KMS-11 (cell line): ENCODE results near the gene UBIAD1.

Experiments used
- H2AFZ ChIP-seq: fragments of 200-600 bp; sonication (generic); 2 replicates; pipeline ENCODE4 v1.6.1; 2016; ENCODE audit warnings: antibody characterized with exemption, mixed run types, low read depth
- H3K27ac ChIP-seq: fragments of 200-600 bp; sonication (generic); 2 replicates; pipeline ENCODE4 v1.6.1; 2016; ENCODE audit warnings: mild to moderate bottlenecking, mixed run types
- H3K27me3 ChIP-seq: fragments of 200-600 bp; sonication (generic); 2 replicates; pipeline ENCODE4 v1.6.1; 2017; ENCODE audit warnings: mild to moderate bottlenecking, low read depth, mixed run types, moderate library complexity; ENCODE audit not compliant: insufficient read depth
- H3K36me3 ChIP-seq: fragments of 200-600 bp; sonication (generic); 2 replicates; pipeline ENCODE4 v1.6.1; 2017; ENCODE audit warnings: mild to moderate bottlenecking, mixed run types; ENCODE audit not compliant: insufficient read depth
- H3K4me1 ChIP-seq: fragments of 200-600 bp; sonication (generic); 2 replicates; pipeline ENCODE4 v1.6.1; 2016; ENCODE audit warnings: mild to moderate bottlenecking, low read depth, mixed run types; ENCODE audit not compliant: poor library complexity, severe bottlenecking
- H3K4me2 ChIP-seq: fragments of 200-600 bp; sonication (generic); 2 replicates; pipeline ENCODE4 v1.7.0; 2016; ENCODE audit warnings: mild to moderate bottlenecking, mixed run types
- H3K4me3 ChIP-seq: fragments of 200-600 bp; sonication (generic); IDR thresholded peaks from 2 replicates; pipeline ENCODE4 v1.6.1; 2017; ENCODE audit warnings: low read depth, low read length, mixed read lengths; ENCODE audit not compliant: insufficient read depth
- H3K79me2 ChIP-seq: fragments of 200-600 bp; sonication (generic); 2 replicates; pipeline ENCODE4 v1.6.1; 2016; ENCODE audit warnings: low read depth, mixed run types; ENCODE audit not compliant: insufficient read depth
- H3K9ac ChIP-seq: fragments of 200-600 bp; sonication (generic); 2 replicates; pipeline ENCODE4 v1.6.1; 2016; ENCODE audit warnings: mild to moderate bottlenecking, mixed run types
- H4K20me1 ChIP-seq: fragments of 200-600 bp; sonication (generic); 2 replicates; pipeline ENCODE4 v1.6.1; 2016; ENCODE audit warnings: mild to moderate bottlenecking, mixed run types; ENCODE audit not compliant: insufficient read depth
- TF ChIP-seq, protein P1 (sequence below): fragments of 200-600 bp; sonication (generic); conservative IDR thresholded peaks from 2 replicates; pipeline ENCODE4 v1.6.1; 2017; ENCODE audit warnings: low read depth, mild to moderate bottlenecking, antibody characterized with exemption, low read length, moderate library complexity, mixed read lengths

UBIAD1 gene

DNA sequence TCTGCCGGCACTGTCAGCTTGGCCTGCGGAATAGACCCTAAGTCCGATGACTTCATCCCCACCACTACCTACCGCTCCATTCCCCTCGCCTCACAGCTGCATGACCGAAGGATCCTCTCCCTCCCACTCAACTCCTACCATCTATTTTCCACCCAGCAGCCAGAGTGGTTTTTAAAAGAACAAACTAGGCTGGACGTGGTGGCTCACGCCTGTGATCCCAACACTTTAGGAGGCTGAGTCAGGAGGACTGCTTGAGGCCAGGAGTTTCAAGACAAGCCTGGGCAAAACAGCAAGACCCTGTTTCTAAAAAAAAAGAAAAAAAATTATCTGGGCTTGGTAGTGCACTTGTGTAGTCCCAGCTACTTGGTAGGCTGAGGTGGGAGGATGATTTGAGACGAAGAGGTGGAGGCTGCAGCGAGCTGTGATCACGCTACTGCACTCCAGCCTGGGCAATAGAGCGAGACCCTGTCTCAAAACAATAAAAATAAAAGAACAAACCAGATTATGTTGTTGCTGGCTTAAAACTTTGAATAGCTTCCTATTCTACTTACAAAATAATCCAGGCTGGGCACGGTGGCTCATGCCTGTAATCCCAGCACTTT lies 59.0 kb downstream of the UBIAD1 start:
- no peaks in the 10 kb centered on the region for H3K36me3 ChIP-seq
- H3K27ac ChIP-seq: no peak overlapping the region
- H3K79me2 ChIP-seq: no peaks in the 10 kb centered on the region
- TF ChIP-seq, protein P1, sequence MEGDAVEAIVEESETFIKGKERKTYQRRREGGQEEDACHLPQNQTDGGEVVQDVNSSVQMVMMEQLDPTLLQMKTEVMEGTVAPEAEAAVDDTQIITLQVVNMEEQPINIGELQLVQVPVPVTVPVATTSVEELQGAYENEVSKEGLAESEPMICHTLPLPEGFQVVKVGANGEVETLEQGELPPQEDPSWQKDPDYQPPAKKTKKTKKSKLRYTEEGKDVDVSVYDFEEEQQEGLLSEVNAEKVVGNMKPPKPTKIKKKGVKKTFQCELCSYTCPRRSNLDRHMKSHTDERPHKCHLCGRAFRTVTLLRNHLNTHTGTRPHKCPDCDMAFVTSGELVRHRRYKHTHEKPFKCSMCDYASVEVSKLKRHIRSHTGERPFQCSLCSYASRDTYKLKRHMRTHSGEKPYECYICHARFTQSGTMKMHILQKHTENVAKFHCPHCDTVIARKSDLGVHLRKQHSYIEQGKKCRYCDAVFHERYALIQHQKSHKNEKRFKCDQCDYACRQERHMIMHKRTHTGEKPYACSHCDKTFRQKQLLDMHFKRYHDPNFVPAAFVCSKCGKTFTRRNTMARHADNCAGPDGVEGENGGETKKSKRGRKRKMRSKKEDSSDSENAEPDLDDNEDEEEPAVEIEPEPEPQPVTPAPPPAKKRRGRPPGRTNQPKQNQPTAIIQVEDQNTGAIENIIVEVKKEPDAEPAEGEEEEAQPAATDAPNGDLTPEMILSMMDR: no peak
- H2AFZ ChIP-seq: no peak overlapping the region
- no peak overlapping the region for H3K4me2 ChIP-seq
- peaks cover 87% of the 10 kb centered on the region for H3K27me3 ChIP-seq
- H3K4me3 ChIP-seq: no peak overlapping the region
- H4K20me1 ChIP-seq: no peaks in the 10 kb centered on the region
- H3K9ac ChIP-seq: no peak overlapping the region
- no peaks in the 10 kb centered on the region for H3K4me1 ChIP-seq

DNA sequence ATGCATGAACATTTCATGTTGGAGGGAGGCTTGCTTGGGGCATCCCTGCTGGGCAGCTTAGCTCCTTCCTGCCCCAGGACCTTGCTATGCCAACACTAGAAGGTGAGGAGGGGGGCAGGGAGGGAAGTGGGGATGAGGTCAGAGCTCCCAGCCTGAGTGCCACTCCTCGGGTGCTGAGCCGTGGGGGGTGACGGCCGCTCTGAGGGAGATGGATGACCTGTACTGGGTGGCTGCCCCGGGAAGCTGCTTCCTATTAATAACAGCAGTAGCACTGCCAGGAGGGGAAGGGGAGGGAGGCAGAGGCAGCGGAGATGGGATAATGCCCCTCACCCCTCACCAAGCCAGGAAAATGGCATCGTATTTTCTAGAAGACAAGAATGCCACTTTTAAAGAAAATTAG lies 60.6 kb downstream of the UBIAD1 start:
- H3K27me3 ChIP-seq: peaks cover 76% of the 10 kb centered on the region
- H2AFZ ChIP-seq: no peak overlapping the region
- no peak overlapping the region for H3K4me2 ChIP-seq
- TF ChIP-seq, protein P1: no peak
- H3K36me3 ChIP-seq: no peaks in the 10 kb centered on the region
- no peaks in the 10 kb centered on the region for H3K4me1 ChIP-seq
- H3K79me2 ChIP-seq: no peaks in the 10 kb centered on the region
- no peaks in the 10 kb centered on the region for H4K20me1 ChIP-seq
- no peak overlapping the region for H3K27ac ChIP-seq
- H3K4me3 ChIP-seq: no peak overlapping the region
- H3K9ac ChIP-seq: no peak overlapping the region

DNA sequence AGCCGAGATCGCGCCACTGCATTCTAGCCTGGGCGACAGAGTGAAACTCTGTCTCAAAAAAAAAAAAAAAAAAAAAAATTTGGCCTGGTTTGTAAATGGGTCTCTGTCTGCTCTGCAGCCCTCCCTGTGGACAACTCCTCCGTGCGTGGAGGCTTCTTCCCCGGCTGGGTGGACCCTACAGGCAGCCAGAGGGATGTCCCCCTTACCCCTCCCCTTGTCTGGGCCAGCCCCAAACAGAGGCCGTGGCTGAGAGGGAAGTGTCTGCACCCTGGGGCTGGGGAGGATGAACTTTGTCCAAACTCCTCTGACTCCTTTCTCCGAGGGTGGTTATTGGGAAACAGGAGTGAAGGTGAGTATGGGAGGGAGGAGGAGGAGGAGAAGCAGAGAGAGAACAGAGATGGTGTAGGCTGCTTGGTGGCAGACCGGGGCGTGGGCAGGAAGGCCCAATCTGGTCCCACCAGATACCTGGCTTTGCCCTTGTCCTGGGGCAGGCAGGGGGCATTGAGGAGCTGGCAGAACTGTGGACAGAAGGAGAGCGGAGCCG lies 61.3 kb downstream of the UBIAD1 start:
- TF ChIP-seq, protein P1: no peak
- Histone ChIP-seq H3K27me3 (peaks cover 76% of the 10 kb centered on the region), H3K4me1 (no peaks in the 10 kb centered on the region), H4K20me1 (no peaks in the 10 kb centered on the region), H3K4me3 (no peak overlapping the region), H3K27ac (no peak overlapping the region), H3K36me3 (no peaks in the 10 kb centered on the region), H3K4me2 (no peak overlapping the region), H3K9ac (no peak overlapping the region), H3K79me2 (no peaks in the 10 kb centered on the region), H2AFZ (no peak overlapping the region)

DNA sequence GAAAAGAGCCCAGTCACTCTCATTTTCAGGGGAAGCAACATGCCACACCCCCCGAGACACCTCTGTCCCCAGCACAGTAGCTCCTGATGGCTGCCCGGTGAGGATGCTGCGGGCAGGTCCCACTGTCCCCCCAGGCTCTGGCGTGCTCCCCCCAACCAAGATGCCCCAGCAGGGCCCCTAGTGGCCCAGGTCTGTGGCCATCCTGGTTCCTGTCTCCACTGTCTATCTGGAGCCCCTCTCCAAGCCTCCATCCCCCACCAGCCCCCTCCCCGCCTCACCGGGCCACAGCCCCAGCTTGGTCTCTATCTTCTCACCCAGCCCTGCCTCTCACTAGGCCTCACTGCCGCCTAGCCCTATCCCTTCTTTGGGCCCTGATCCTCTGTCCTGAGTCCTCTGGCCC lies 61.8 kb downstream of the UBIAD1 start:
- H3K4me3 ChIP-seq: no peak overlapping the region
- H3K36me3 ChIP-seq: no peaks in the 10 kb centered on the region
- H3K27me3 ChIP-seq: peaks cover 78% of the 10 kb centered on the region
- H3K79me2 ChIP-seq: no peaks in the 10 kb centered on the region
- no peak overlapping the region for H3K9ac ChIP-seq
- H3K4me2 ChIP-seq: no peak overlapping the region
- no peak overlapping the region for H3K27ac ChIP-seq
- no peaks in the 10 kb centered on the region for H3K4me1 ChIP-seq
- TF ChIP-seq, protein P1: no peak
- no peak overlapping the region for H2AFZ ChIP-seq
- H4K20me1 ChIP-seq: no peaks in the 10 kb centered on the region
